RWPE2 (cell line): ENCODE measurements around the gene HSPB6.
A peak's percentile ranks its signal among the peaks of the same experiment; 100 is the strongest.

Source experiments
- ATAC-seq: fragments of 200-7000 bp; cut with Tn5 transposase; 3 replicates; pipeline ENCODE4 v1.9.1; 2021; ENCODE audit warnings: low read depth
- DNase-seq: peaks from one replicate; pipeline ENCODE4 v3.0.0-alpha.2; 2020; ENCODE audit warnings: low spot score
- H3K27ac ChIP-seq: fragments of 450-650 bp; 2 replicates; pipeline ENCODE4 v1.5.1; 2017; ENCODE audit warnings: mild to moderate bottlenecking; ENCODE audit not compliant: poor library complexity, severe bottlenecking
- H3K27me3 ChIP-seq: fragments of 250-450 bp; sonication (Bioruptor Pico); 2 replicates; pipeline ENCODE4 v1.5.1; 2021; ENCODE audit warnings: mild to moderate bottlenecking, moderate library complexity; ENCODE audit not compliant: insufficient read depth, poor library complexity, severe bottlenecking
- H3K36me3 ChIP-seq: fragments of 250-450 bp; sonication (Bioruptor Pico); 2 replicates; pipeline ENCODE4 v1.5.1; 2020; ENCODE audit warnings: low read depth, mild to moderate bottlenecking, moderate library complexity
- H3K4me1 ChIP-seq: fragments of 250-450 bp; sonication (Bioruptor Pico); 2 replicates; pipeline ENCODE4 v1.5.1; 2021; ENCODE audit warnings: mild to moderate bottlenecking, moderate library complexity; ENCODE audit not compliant: insufficient read depth, poor library complexity, severe bottlenecking
- H3K4me3 ChIP-seq: fragments of 250-450 bp; sonication (Bioruptor Pico); 2 replicates; pipeline ENCODE4 v1.5.1; 2021; ENCODE audit warnings: mild to moderate bottlenecking, moderate library complexity; ENCODE audit not compliant: severe bottlenecking
- H3K9me3 ChIP-seq: fragments of 250-450 bp; sonication (Bioruptor Pico); 2 replicates; pipeline ENCODE4 v1.5.1; 2021; ENCODE audit warnings: mild to moderate bottlenecking, moderate library complexity; ENCODE audit not compliant: severe bottlenecking
- CTCF ChIP-seq: fragments of 450-650 bp; IDR thresholded peaks from one replicate; pipeline ENCODE4 v1.5.1; 2017; ENCODE audit warnings: mild to moderate bottlenecking, moderate library complexity; ENCODE audit not compliant: poor library complexity, severe bottlenecking

HSPB6 gene

GRCh38 chr19:35776102-35776788 lies 19.4 kb upstream of the HSPB6 start:
- no peak overlapping the region for H3K27ac ChIP-seq
- no peaks in the 10 kb centered on the region for H3K9me3 ChIP-seq
- ATAC-seq, result no peak
- peak; percentile 37 for DNase-seq
- peaks cover 3% of the 10 kb centered on the region for H3K4me1 ChIP-seq
- H3K27me3 ChIP-seq, result no peaks in the 10 kb centered on the region
- no peaks in the 10 kb centered on the region for H3K36me3 ChIP-seq
- TF ChIP-seq CTCF, result no peak
- peak overlapping the region; percentile 63 for H3K4me3 ChIP-seq

GRCh38 chr19:35775298-35776101 lies 18.7 kb upstream of the HSPB6 start, which contains the start of gene ARHGAP33:
Gene ARHGAP33 (plus strand): TSS chr19:35775564. CDS start chr19:35775659, 95 bp downstream.
- peak within 1 kb of the TSS; percentile 9 for H3K27ac ChIP-seq

GRCh38 chr19:35775046-35775297 lies 18.1 kb upstream of the HSPB6 start:
- ATAC-seq (no peak), DNase-seq (no peak)
- Histone ChIP-seq H3K27me3 (no peaks in the 10 kb centered on the region), H3K9me3 (peaks cover 2% of the 10 kb centered on the region), H3K36me3 (no peaks in the 10 kb centered on the region), H3K4me1 (peaks cover 3% of the 10 kb centered on the region), H3K27ac (no peak overlapping the region), H3K4me3 (peak overlapping the region; percentile 63)
- no peak for TF ChIP-seq CTCF

More at GRCh38 chr19:35775298-35776101, 18.7 kb upstream of the HSPB6 start, which contains the start of gene ARHGAP33:
- Histone ChIP-seq H3K4me3 (peak within 1 kb of the TSS; percentile 63), H3K27me3 (no peaks in the 10 kb centered on the region), H3K36me3 (no peaks in the 10 kb centered on the region), H3K4me1 (peaks cover 3% of the 10 kb centered on the region), H3K9me3 (peaks cover 2% of the 10 kb centered on the region)
- ATAC-seq (peak; percentile 89), DNase-seq (peak; percentile 99)
- TF ChIP-seq CTCF, result no peak

GRCh38 chr19:35774274-35775045 lies 17.6 kb upstream of the HSPB6 start:
- no peak for ATAC-seq
- TF ChIP-seq CTCF, result no peak
- no peaks in the 10 kb centered on the region for H3K36me3 ChIP-seq
- peak overlapping the region; percentile 63 for H3K4me3 ChIP-seq
- H3K4me1 ChIP-seq, result peaks cover 3% of the 10 kb centered on the region
- no peak for DNase-seq
- no peaks in the 10 kb centered on the region for H3K27me3 ChIP-seq
- H3K9me3 ChIP-seq, result peaks cover 2% of the 10 kb centered on the region
- no peak overlapping the region for H3K27ac ChIP-seq
